ENCODE measurements around the gene SRPK2. TPM values are rescaled to one million over a fixed set of nuclear protein-coding genes. Genes with fewer than 3 reads are reported as not detected.
"Not testable (repeated sequence)": the region's sequence is repeated elsewhere in the genome, so short reads cannot be mapped to it uniquely, and the experiment has no call there.

The SRPK2 gene
- total and polyA plus RNA-seq, 9 donors = 15.2 to 50.0 (median 37.8) TPM

DNA sequence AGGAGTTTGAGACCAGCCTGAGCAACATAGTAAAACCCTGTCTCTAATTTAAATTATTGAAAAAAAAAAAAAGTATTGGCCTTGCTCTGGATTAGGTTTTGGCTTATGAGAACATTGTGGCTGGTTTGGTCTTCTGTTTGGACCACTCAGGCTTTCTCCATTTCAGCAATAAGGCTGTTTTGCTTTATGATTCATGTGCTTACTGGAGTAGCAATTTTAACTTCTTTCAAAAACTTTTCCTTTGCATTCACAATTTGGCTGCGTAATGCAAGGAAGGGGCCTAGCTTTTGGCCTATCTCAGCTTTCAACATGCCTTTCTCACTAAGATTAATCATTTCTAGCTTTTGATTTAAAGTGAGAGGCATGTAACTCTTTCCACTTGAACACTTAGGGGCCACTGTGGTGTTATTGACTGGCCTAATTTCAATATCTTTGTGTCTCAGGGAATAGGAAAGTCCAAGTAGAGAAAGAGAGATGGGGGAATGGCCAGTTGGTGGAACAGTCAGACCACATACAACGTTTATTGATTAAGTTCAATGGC lies 38.0 kb upstream of the SRPK2 start:
- no peak overlapping the region for H3K27ac ChIP-seq
- intact Hi-C loops (cut with DNase I) = no loop called here
- no peaks in the 10 kb centered on the region for H3K4me1 ChIP-seq (ENCODE audit: insufficient read depth)
- WGBS, 3 donors = 76 to 83% (median 78%) methylated on average over 2 of the region's 2 CpGs
- no peak overlapping the region for H3K4me3 ChIP-seq
- no peaks in the 10 kb centered on the region for H3K36me3 ChIP-seq
- no peak for DNase-seq
- no peaks in the 10 kb centered on the region for H3K9me3 ChIP-seq
- H3K27me3 ChIP-seq = no peaks in the 10 kb centered on the region
- TF ChIP-seq POLR2A (IDR thresholded peaks at IDR 0.05) (no peak), EP300 (IDR thresholded peaks at IDR 0.05) (no peak)
- TF ChIP-seq, protein P1, sequence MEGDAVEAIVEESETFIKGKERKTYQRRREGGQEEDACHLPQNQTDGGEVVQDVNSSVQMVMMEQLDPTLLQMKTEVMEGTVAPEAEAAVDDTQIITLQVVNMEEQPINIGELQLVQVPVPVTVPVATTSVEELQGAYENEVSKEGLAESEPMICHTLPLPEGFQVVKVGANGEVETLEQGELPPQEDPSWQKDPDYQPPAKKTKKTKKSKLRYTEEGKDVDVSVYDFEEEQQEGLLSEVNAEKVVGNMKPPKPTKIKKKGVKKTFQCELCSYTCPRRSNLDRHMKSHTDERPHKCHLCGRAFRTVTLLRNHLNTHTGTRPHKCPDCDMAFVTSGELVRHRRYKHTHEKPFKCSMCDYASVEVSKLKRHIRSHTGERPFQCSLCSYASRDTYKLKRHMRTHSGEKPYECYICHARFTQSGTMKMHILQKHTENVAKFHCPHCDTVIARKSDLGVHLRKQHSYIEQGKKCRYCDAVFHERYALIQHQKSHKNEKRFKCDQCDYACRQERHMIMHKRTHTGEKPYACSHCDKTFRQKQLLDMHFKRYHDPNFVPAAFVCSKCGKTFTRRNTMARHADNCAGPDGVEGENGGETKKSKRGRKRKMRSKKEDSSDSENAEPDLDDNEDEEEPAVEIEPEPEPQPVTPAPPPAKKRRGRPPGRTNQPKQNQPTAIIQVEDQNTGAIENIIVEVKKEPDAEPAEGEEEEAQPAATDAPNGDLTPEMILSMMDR (IDR thresholded peaks at IDR 0.05) = no peak

- TF ChIP-seq, protein P1 (IDR thresholded peaks at IDR 0.05) = no peak
- TF ChIP-seq POLR2A (IDR thresholded peaks at IDR 0.05) (no peak), EP300 (IDR thresholded peaks at IDR 0.05) (no peak)
- no peaks in the 10 kb centered on the region for H3K4me1 ChIP-seq (ENCODE audit: insufficient read depth)
- no peak overlapping the region for H3K4me3 ChIP-seq
- H3K27me3 ChIP-seq = no peaks in the 10 kb centered on the region
- no peak overlapping the region for H3K27ac ChIP-seq
- no peaks in the 10 kb centered on the region for H3K36me3 ChIP-seq
- WGBS, 3 donors = 94 to 100% (median 100%) methylated on average over 2 of the region's 2 CpGs
- no peaks in the 10 kb centered on the region for H3K9me3 ChIP-seq
- intact Hi-C loops (cut with DNase I) = no loop called here
- no peak for DNase-seq
These were observed 35.3 kb upstream of the SRPK2 start for GRCh38 chr7:105423987-105424386.

DNA sequence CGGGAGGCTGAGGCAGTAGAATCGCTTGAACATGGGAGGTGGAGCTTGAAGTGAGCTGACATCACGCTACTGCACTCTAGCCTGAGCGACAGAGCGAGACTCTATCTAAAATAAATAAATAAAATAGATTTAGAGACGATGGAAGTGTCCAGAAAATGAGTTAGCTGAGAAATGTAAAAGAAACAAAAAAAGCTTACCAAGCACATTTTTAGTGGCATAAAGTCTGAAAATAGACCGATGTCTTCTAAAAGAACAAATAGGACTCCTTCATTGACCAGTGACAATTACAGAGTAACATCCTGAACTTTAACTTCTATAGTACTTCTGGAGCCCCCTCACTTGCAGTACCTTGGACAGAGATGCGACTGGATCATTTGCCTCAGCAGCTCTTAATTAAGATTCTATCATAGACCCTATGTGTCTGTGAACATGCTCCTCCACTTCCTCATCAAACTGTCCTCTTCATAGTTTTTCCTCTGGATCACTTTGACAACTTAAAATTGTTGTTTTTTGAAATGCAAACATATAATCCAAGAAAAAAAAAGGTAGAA lies 25.2 kb upstream of the SRPK2 start:
- no peak overlapping the region for H3K4me3 ChIP-seq
- H3K27me3 ChIP-seq = no peaks in the 10 kb centered on the region
- DNase-seq = no peak
- WGBS, 3 donors = 68 to 72% (median 70%) methylated on average over 8 of the region's 8 CpGs
- no peak overlapping the region for H3K27ac ChIP-seq
- H3K4me1 ChIP-seq (ENCODE audit: insufficient read depth) = no peaks in the 10 kb centered on the region
- TF ChIP-seq EP300 (IDR thresholded peaks at IDR 0.05) (no peak), POLR2A (IDR thresholded peaks at IDR 0.05) (no peak)
- TF ChIP-seq, protein P1 (IDR thresholded peaks at IDR 0.05) = no peak
- intact Hi-C loops (cut with DNase I) = no loop called here
- H3K36me3 ChIP-seq = no peaks in the 10 kb centered on the region
- no peaks in the 10 kb centered on the region for H3K9me3 ChIP-seq

DNA sequence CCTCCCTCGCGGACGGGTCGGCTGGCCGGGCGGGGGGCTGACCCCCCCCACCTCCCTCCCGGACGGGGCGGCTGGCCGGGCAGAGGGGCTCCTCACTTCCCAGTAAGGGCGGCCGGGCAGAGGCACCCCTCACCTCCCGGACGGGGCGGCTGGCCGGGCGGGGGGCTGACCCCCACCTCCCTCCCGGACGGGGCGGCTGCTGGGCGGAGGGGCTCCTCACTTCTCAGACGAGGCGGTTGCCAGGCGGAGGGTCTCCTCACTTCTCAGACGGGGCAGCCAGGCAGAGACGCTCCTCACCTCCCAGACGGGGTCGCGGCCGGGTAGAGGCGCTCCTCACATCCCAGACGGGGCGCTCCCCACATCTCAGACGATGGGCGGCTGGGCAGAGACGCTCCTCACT lies 22.1 kb upstream of the SRPK2 start:
- WGBS, 3 donors = 96 to 97% (median 96%) methylated on average over 6 to 34 of the region's 36 CpGs
- H3K4me1 ChIP-seq (ENCODE audit: insufficient read depth); H3K27me3 ChIP-seq; H3K4me3 ChIP-seq; H3K9me3 ChIP-seq; intact Hi-C loops (cut with DNase I); DNase-seq; H3K36me3 ChIP-seq; H3K27ac ChIP-seq: not testable (repeated sequence)

DNA sequence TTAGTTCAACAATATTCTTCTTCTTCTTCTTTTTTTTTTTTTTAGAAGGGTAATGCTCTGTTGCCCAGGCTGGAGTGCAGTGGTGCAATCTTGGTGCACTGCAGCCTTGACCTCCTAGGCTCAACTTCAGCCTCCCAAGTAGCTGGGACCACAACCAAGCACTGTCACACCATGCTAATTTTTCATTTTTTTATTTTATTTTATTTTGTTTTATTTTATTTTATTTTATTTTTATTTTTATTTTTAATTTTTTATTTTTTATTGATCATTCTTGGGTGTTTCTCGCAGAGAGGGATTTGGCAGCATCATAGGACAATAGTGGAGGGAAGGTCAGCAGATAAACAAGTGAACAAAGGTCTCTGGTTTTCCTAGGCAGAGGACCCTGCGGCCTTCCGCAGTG lies 21.1 kb upstream of the SRPK2 start:
- not testable (repeated sequence) for H3K4me1 ChIP-seq (ENCODE audit: insufficient read depth)

More for the DNA sequence above, 21.1 kb upstream of the SRPK2 start:
- H3K9me3 ChIP-seq; DNase-seq; H3K36me3 ChIP-seq; H3K27ac ChIP-seq; intact Hi-C loops (cut with DNase I); H3K4me3 ChIP-seq; H3K27me3 ChIP-seq: not testable (repeated sequence)
- 46 to 82% (median 68%) methylated on average over 1 to 3 of the region's 3 CpGs for WGBS, 3 donors

Measured in ovary (tissue), 9 donors.